OCI-LY3 (cell line): ENCODE measurements around the gene YWHAE.

Experiments used
- CTCF ChIP-seq: fragments of 200-600, 300-600 bp; sonication (generic); IDR thresholded peaks from 2 replicates; pipeline ENCODE4 v1.5.1; 2014; ENCODE audit warnings: antibody characterized with exemption, low read length, low read depth
- EZH2phosphoT487 ChIP-seq: fragments of 200-600 bp; shearing (Covaris generic); IDR thresholded peaks from 2 replicates; pipeline ENCODE4 v1.6.1; 2018; ENCODE audit warnings: antibody characterized with exemption, mixed run types, low read depth

DNA sequence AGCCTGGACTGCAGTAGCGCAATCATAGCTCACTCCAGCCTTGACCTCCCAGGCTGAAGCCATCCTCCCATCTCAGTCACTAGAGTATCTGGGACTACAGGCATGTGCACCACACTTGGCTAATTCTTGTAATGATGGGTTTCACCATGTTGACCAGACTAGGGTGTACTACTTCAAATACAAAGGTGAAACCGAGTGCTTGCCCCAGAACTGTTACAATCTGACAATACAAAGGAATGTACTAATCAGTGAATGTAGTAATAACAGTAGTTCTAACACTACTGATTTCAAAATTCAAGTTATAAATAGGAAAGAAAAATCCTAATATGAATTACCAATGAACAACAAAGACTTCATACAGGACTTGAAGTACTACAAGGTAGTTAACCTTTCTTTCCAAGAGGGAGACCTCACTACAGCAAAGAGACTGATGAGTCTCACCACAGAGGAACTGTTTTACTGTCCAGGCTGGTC lies 31.6 kb upstream of the YWHAE start:
- TF ChIP-seq CTCF (no peak), EZH2phosphoT487 (no peak)
